ENCODE results near the gene CASP12. TPM values are rescaled to one million over a fixed set of nuclear protein-coding genes. Genes with fewer than 3 reads are reported as not detected.

The CASP12 gene
- total and polyA plus RNA-seq, 2 experiments from 2014 or later = not detected

- TF ChIP-seq ZNF462 (CRISPR knock-in tag; IDR thresholded peaks at IDR 0.05) (no peak), NANOG (IDR thresholded peaks at IDR 0.05; ENCODE audit: borderline replicate concordance) (no peak), STAT1 (IDR thresholded peaks at IDR 0.05; ENCODE audit: unreplicated experiment) (no peak), CREB1 (CRISPR knock-in tag; IDR thresholded peaks at IDR 0.05; ENCODE audit: low read depth) (no peak), ETS1 (IDR thresholded peaks at IDR 0.05) (no peak), REST (IDR thresholded peaks at IDR 0.05; ENCODE audit: unreplicated experiment) (no peak)
These were observed 52.0 kb downstream of the CASP12 start (continued) for GRCh38 chr11:104846216-104846615.

Data from GM23338 (cell line).